Measurements from ENCODE around the gene RTN4.

The RTN4 gene

GRCh38 chr2:54969940-54970338 is 80.3 kb downstream of the RTN4 start:
- TF ChIP-seq CTCF (conservative IDR thresholded peaks at IDR 0.05; ENCODE audit: low read depth, low read length): no peak
- DNase-seq (ENCODE audit: low read depth): no peak
- no peak overlapping the region for H3K4me3 ChIP-seq (ENCODE audit: low read depth, low read length)

GRCh38 chr2:54969295-54969939 is 80.8 kb downstream of the RTN4 start:
- DNase-seq (ENCODE audit: low read depth): no peak
- no peak for TF ChIP-seq CTCF (conservative IDR thresholded peaks at IDR 0.05; ENCODE audit: low read depth, low read length)
- H3K4me3 ChIP-seq (ENCODE audit: low read depth, low read length): no peak overlapping the region

- no peak for TF ChIP-seq CTCF (conservative IDR thresholded peaks at IDR 0.05; ENCODE audit: low read depth, low read length)
These were observed 81.6 kb downstream of the RTN4 start for GRCh38 chr2:54968561-54969218.

GRCh38 chr2:54967759-54968365 is 82.4 kb downstream of the RTN4 start:
- no peak for DNase-seq (ENCODE audit: low read depth)
- no peak for TF ChIP-seq CTCF (conservative IDR thresholded peaks at IDR 0.05; ENCODE audit: low read depth, low read length)
- H3K4me3 ChIP-seq (ENCODE audit: low read depth, low read length): no peak overlapping the region

More at GRCh38 chr2:54968561-54969218, 81.6 kb downstream of the RTN4 start:
- no peak for DNase-seq (ENCODE audit: low read depth)
- no peak overlapping the region for H3K4me3 ChIP-seq (ENCODE audit: low read depth, low read length)

GRCh38 chr2:54967269-54967668 is 83.0 kb downstream of the RTN4 start:
- DNase-seq (ENCODE audit: low read depth): no peak
- H3K4me3 ChIP-seq (ENCODE audit: low read depth, low read length): no peak overlapping the region
- TF ChIP-seq CTCF (conservative IDR thresholded peaks at IDR 0.05; ENCODE audit: low read depth, low read length): no peak

- no peak for TF ChIP-seq CTCF (conservative IDR thresholded peaks at IDR 0.05; ENCODE audit: low read depth, low read length)
These were observed 83.4 kb downstream of the RTN4 start for GRCh38 chr2:54966837-54967236.

More at GRCh38 chr2:54966837-54967236, 83.4 kb downstream of the RTN4 start:
- no peak for DNase-seq (ENCODE audit: low read depth)
- no peak overlapping the region for H3K4me3 ChIP-seq (ENCODE audit: low read depth, low read length)
